ENCODE measurements around the gene PLXNA1.

GRCh38 chr3:126944089-126944965 lies 38.6 kb upstream of the PLXNA1 start:
- TF ChIP-seq EZH2phosphoT487 (IDR thresholded peaks at IDR 0.05; ENCODE audit: low read length) (no peak), EZH2 (optimal IDR thresholded peaks at IDR 0.05; ENCODE audit: low read depth, low read length) (no peak), CTCF (IDR thresholded peaks at IDR 0.05; ENCODE audit: low read length) (no peak)

Data from MM.1S (cell line).